HepG2 (cell line): ENCODE measurements around the gene RAB3D. TPM values are rescaled to one million over a fixed set of nuclear protein-coding genes. Genes with fewer than 3 reads are reported as not detected.

Experiments used
- ATF1 ChIP-seq: IDR thresholded peaks from 2 replicates; pipeline ENCODE4 v1.6.1; 2016; ENCODE audit warnings: mild to moderate bottlenecking, control low read depth
- ERF ChIP-seq: IDR thresholded peaks from 2 replicates; pipeline ENCODE4 v1.6.1; 2018; ENCODE audit warnings: missing biosample characterization, missing genetic modification reagents
- FOXK1 ChIP-seq: sonication (generic); formaldehyde crosslinking; IDR thresholded peaks from 2 replicates; pipeline ENCODE4 v1.4.0; 2020; ENCODE audit warnings: low read depth, missing genetic modification reagents, borderline replicate concordance
- HIVEP1 ChIP-seq: sonication (generic); formaldehyde crosslinking; IDR thresholded peaks from 2 replicates; pipeline ENCODE4 v1.4.0; 2020; ENCODE audit warnings: mild to moderate bottlenecking, missing genetic modification reagents
- HNRNPL ChIP-seq: fragments of 200-400 bp; formaldehyde crosslinking; IDR thresholded peaks from 2 replicates; pipeline ENCODE4 v1.6.1; 2017; ENCODE audit warnings: mild to moderate bottlenecking, low read depth, low read length
- KDM6A ChIP-seq: IDR thresholded peaks from 2 replicates; pipeline ENCODE4 v1.6.1; 2016; ENCODE audit warnings: low read depth
- MEIS1 ChIP-seq: sonication (generic); formaldehyde crosslinking; IDR thresholded peaks from 2 replicates; pipeline ENCODE4 v1.9.0; 2021; ENCODE audit warnings: mild to moderate bottlenecking, missing genetic modification reagents, moderate library complexity, borderline replicate concordance
- NFYC ChIP-seq: IDR thresholded peaks from 2 replicates; pipeline ENCODE4 v1.6.1; 2016; ENCODE audit warnings: missing genetic modification reagents, missing compliant biosample characterization
- PATZ1 ChIP-seq: sonication (generic); formaldehyde crosslinking; IDR thresholded peaks from 2 replicates; pipeline ENCODE4 v1.4.0; 2020; ENCODE audit warnings: missing genetic modification reagents
- PHF21A ChIP-seq: sonication (generic); formaldehyde crosslinking; IDR thresholded peaks from 2 replicates; pipeline ENCODE4 v1.5.0; 2020; ENCODE audit warnings: mild to moderate bottlenecking, missing genetic modification reagents
- PHF5A ChIP-seq: IDR thresholded peaks from one replicate; pipeline ENCODE4 v1.6.1; 2018; ENCODE audit warnings: low read depth, missing genetic modification reagents; ENCODE audit not compliant: unreplicated experiment
- POLR2AphosphoS5 ChIP-seq: IDR thresholded peaks from 2 replicates; pipeline ENCODE4 v1.6.1; 2012; ENCODE audit warnings: low read depth, low read length
- PRDM15 ChIP-seq: sonication (generic); formaldehyde crosslinking; IDR thresholded peaks from 2 replicates; pipeline ENCODE4 v1.4.0; 2020; ENCODE audit warnings: missing genetic modification reagents
- REPIN1 ChIP-seq: sonication (generic); formaldehyde crosslinking; IDR thresholded peaks from 2 replicates; pipeline ENCODE4 v1.8.0; 2022; ENCODE audit warnings: missing genetic modification reagents, low read depth, mild to moderate bottlenecking, borderline replicate concordance
- RFXAP ChIP-seq: sonication (generic); formaldehyde crosslinking; IDR thresholded peaks from 2 replicates; pipeline ENCODE4 v1.4.0; 2020; ENCODE audit warnings: missing genetic modification reagents, borderline replicate concordance
- SMARCE1 ChIP-seq: fragments of 450-650 bp; IDR thresholded peaks from 2 replicates; pipeline ENCODE4 v1.6.1; 2017; ENCODE audit warnings: borderline replicate concordance
- TARDBP ChIP-seq: sonication (generic); formaldehyde crosslinking; IDR thresholded peaks from 2 replicates; pipeline ENCODE4 v1.8.0; 2022; ENCODE audit warnings: mild to moderate bottlenecking, missing genetic modification reagents
- TOPORS ChIP-seq: sonication (generic); formaldehyde crosslinking; IDR thresholded peaks from 2 replicates; pipeline ENCODE4 v1.8.0; 2023; ENCODE audit warnings: mild to moderate bottlenecking, missing genetic modification reagents
- ZBTB7B ChIP-seq: sonication (generic); formaldehyde crosslinking; IDR thresholded peaks from 2 replicates; pipeline ENCODE4 v1.4.0; 2020; ENCODE audit warnings: missing genetic modification reagents
- ZNF224 ChIP-seq: sonication (generic); formaldehyde crosslinking; IDR thresholded peaks from 2 replicates; pipeline ENCODE4 v1.5.0; 2020; ENCODE audit warnings: mild to moderate bottlenecking, missing genetic modification reagents
- ZNF543 ChIP-seq: sonication (generic); formaldehyde crosslinking; IDR thresholded peaks from 2 replicates; pipeline ENCODE4 v1.4.0; 2020; ENCODE audit warnings: mild to moderate bottlenecking, missing genetic modification reagents
- ZNF580 ChIP-seq: IDR thresholded peaks from 2 replicates; pipeline ENCODE4 v1.6.1; 2016; ENCODE audit warnings: low read depth, borderline replicate concordance
- ZNF788 ChIP-seq: sonication (generic); formaldehyde crosslinking; IDR thresholded peaks from 2 replicates; pipeline ENCODE4 v1.5.0; 2020; ENCODE audit warnings: mild to moderate bottlenecking, missing genetic modification reagents, borderline replicate concordance
- ZNF790 ChIP-seq: sonication (generic); formaldehyde crosslinking; IDR thresholded peaks from 2 replicates; pipeline ENCODE4 v1.8.0; 2022; ENCODE audit warnings: missing genetic modification reagents, mild to moderate bottlenecking, borderline replicate concordance
- polyA plus RNA-seq, 8 experiments: library from polyadenylated mRNA; depleted of rRNA in 3 of 8; stranded (reverse) in 7 of 8; unstranded in 1 of 8; fragments of >200 nt; fragmentation: Illumina TruSeq in 4 of 8; extraction: Trizol in 4 of 8; gene quantifications; 2 replicates each; pipeline versions ENCODE4 v1.2.1 to v1.2.3, GENCODE V29; 2011 to 2016; ENCODE audit warnings: low read depth in 4 of 8, missing spikeins in 1 of 8, mixed read lengths in 1 of 8; ENCODE audit not compliant: insufficient read depth in 1 of 8
- total RNA-seq, 5 experiments: library from RNA; depleted of rRNA; stranded (reverse); fragments of >200 nt; fragmentation: Illumina TruSeq; extraction: Trizol; gene quantifications; 2 replicates each; pipeline ENCODE4 v1.2.3, GENCODE V29; 2016; ENCODE audit warnings: low read depth in 1 of 5

The RAB3D gene
- total and polyA plus RNA-seq, 2 of the 13 experiments (the other 11 are each of a cell fraction or from before 2014, with no cell fraction given): 2.0 to 16.1 TPM

- TF ChIP-seq ZNF788 (CRISPR knock-in tag) (peak; percentile 48; the same call in 1 of the 2 replicates), ATF1 (CRISPR knock-in tag) (peak; percentile 85), ZNF580 (CRISPR knock-in tag) (no peak), FOXK1 (CRISPR knock-in tag) (peak; percentile 13; the same call in 1 of the 2 replicates), MEIS1 (CRISPR knock-in tag) (0 out of 2 replicates have a peak, but pooled peaks have one; percentile 58), REPIN1 (CRISPR knock-in tag) (no peak), TOPORS (CRISPR knock-in tag) (peak; percentile 46; the same call in 1 of the 2 replicates), SMARCE1 (no peak), ERF (CRISPR knock-in tag) (peak; percentile 32; the same call in 1 of the 2 replicates), POLR2AphosphoS5 (peak; percentile 48), NFYC (CRISPR knock-in tag) (peak; percentile 93), PATZ1 (CRISPR knock-in tag) (peak; percentile 57; the same call in 1 of the 2 replicates), PHF5A (CRISPR knock-in tag) (no peak), PHF21A (CRISPR knock-in tag) (peak; percentile 67), PRDM15 (CRISPR knock-in tag) (no peak), TARDBP (CRISPR knock-in tag) (peak; percentile 51; the same call in 1 of the 2 replicates), ZNF543 (CRISPR knock-in tag) (0 out of 2 replicates have a peak, but pooled peaks have one; percentile 34), HIVEP1 (CRISPR knock-in tag) (no peak), ZNF224 (CRISPR knock-in tag) (peak; percentile 25; the same call in 1 of the 2 replicates), ZBTB7B (CRISPR knock-in tag) (peak; percentile 49; the same call in 1 of the 2 replicates), ZNF790 (CRISPR knock-in tag) (peak; percentile 43; the same call in 1 of the 2 replicates), HNRNPL (0 out of 2 replicates have a peak, but pooled peaks have one; percentile 32), KDM6A (CRISPR knock-in tag) (0 out of 2 replicates have a peak, but pooled peaks have one; percentile 4), RFXAP (no peak)
Observed at GRCh38 chr19:11346104-11346940, 6.9 kb upstream of the RAB3D start, which contains the start of the genes CCDC159 and TMEM205 (continued).
